Measurements from ENCODE around the gene CARD10. TPM values are rescaled to one million over a fixed set of nuclear protein-coding genes. Genes with fewer than 3 reads are reported as not detected.

The CARD10 gene
- total RNA-seq, 1 experiment from 2014 or later = 17.7 TPM

DNA sequence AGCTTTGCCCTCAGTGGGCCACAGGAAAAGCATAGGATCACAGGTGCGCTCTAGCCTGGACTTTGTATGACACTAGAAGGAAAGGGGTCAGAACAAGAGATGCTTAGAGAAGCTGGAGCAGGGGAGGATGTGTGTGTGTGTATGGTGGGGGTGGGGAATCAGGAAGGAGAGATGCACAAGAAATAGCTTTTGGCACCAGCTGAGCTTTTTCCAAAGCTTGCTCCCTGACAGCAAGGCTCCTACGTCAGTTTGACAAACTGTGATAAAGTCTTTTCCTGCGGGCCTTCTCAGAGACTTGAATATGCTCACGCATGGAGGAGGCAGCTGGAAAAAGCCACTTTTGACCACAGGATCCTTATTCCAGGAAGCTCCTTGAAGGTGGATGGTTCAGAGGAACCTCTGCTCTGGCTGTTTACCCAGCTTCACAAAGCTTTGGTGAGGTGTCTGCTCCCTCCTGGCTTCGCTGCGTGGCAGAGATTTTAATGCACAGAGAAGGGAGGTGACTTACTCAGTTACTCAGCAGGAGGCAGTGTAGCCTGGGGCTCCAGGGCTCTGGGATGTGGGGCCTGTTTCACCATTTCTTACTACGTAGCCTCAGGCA is 45.0 kb upstream of the CARD10 start:
- Histone ChIP-seq H3K18ac (ENCODE audit: insufficient read length, low read depth, low read length) (no peak overlapping the region), H3K79me2 (ENCODE audit: insufficient read depth, low read length) (no peaks in the 10 kb centered on the region; the same call in 1 of the 2 replicates), H2BK5ac (ENCODE audit: insufficient read length, low read length) (no peak overlapping the region), H4K20me1 (ENCODE audit: control insufficient read depth, insufficient read depth, insufficient read length) (no peaks in the 10 kb centered on the region), H3K9ac (ENCODE audit: extremely low read depth, insufficient read length, low read length) (no peak overlapping the region), H3K4ac (ENCODE audit: low read depth, low read length) (no peak overlapping the region), H2BK15ac (ENCODE audit: low read depth, low read length) (no peak overlapping the region), H3K4me2 (ENCODE audit: insufficient read depth, insufficient read length, low read length) (no peak overlapping the region), H3T11ph (ENCODE audit: low read length) (no peak overlapping the region), H2AFZ (ENCODE audit: low read length) (no peak overlapping the region), H3K23me2 (ENCODE audit: insufficient read length, low read depth, low read length, poor library complexity, severe bottlenecking) (peaks cover 13% of the 10 kb centered on the region), H3K27ac (ENCODE audit: insufficient read length, low read depth, low read length) (no peak overlapping the region), H3K79me1 (ENCODE audit: insufficient read depth, low read depth, low read length, poor library complexity, severe bottlenecking) (no peaks in the 10 kb centered on the region), H3K14ac (ENCODE audit: insufficient read depth, low read length) (no peak overlapping the region), H2BK120ac (ENCODE audit: low read depth, low read length, poor library complexity, severe bottlenecking) (no peak overlapping the region), H3K56ac (ENCODE audit: insufficient read length, low read depth, low read length) (no peak overlapping the region), H4K91ac (ENCODE audit: insufficient read length, low read depth, low read length) (no peak overlapping the region), H3K4me1 (ENCODE audit: insufficient read depth, low read length) (no peaks in the 10 kb centered on the region; the same call in 1 of the 2 replicates), H4K5ac (ENCODE audit: insufficient read length, low read depth, low read length) (no peak overlapping the region), H2AK5ac (ENCODE audit: insufficient read length, low read length) (no peak overlapping the region), H3K9me3 (ENCODE audit: control insufficient read depth, low read depth, low read length) (no peaks in the 10 kb centered on the region), H2BK20ac (ENCODE audit: low read depth, low read length, poor library complexity, severe bottlenecking) (no peak overlapping the region), H2BK12ac (ENCODE audit: insufficient read length, low read depth, low read length) (no peak overlapping the region), H3K27me3 (ENCODE audit: insufficient read depth, low read length) (peaks cover 3% of the 10 kb centered on the region; the same call in 1 of the 2 replicates), H4K8ac (replicated peaks; ENCODE audit: insufficient read length, low read depth, low read length) (no peak overlapping the region), H3K23ac (ENCODE audit: insufficient read length, low read depth, low read length) (no peak overlapping the region)
- no peak for DNase-seq
- Mint-ChIP-seq H3K27me3 (ENCODE audit: low read depth) (peaks cover 19% of the 10 kb centered on the region), H3K4me1 (peaks cover 35 to 48% of the 10 kb centered on the region in 2 experiments), H3K9me3 (no peaks in the 10 kb centered on the region; a peak in 1 of 5 replicates), H3K27ac (no peak overlapping the region; a peak in 2 of 7 replicates), H3K36me3 (ENCODE audit: insufficient read depth in 1 of 3, low read depth in 3 of 3) (peaks cover 0 to 12% (median 2%) of the 10 kb centered on the region in 3 experiments; a peak in 4 of 7 replicates), H3K4me3 (no peak overlapping the region; a peak in 1 of 5 replicates)
- TF ChIP-seq, protein P1, sequence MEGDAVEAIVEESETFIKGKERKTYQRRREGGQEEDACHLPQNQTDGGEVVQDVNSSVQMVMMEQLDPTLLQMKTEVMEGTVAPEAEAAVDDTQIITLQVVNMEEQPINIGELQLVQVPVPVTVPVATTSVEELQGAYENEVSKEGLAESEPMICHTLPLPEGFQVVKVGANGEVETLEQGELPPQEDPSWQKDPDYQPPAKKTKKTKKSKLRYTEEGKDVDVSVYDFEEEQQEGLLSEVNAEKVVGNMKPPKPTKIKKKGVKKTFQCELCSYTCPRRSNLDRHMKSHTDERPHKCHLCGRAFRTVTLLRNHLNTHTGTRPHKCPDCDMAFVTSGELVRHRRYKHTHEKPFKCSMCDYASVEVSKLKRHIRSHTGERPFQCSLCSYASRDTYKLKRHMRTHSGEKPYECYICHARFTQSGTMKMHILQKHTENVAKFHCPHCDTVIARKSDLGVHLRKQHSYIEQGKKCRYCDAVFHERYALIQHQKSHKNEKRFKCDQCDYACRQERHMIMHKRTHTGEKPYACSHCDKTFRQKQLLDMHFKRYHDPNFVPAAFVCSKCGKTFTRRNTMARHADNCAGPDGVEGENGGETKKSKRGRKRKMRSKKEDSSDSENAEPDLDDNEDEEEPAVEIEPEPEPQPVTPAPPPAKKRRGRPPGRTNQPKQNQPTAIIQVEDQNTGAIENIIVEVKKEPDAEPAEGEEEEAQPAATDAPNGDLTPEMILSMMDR (conservative IDR thresholded peaks at IDR 0.05) = no peak
- no CpG with 5 or more reads among the region's 7 CpGs for WGBS (ENCODE audit: extremely low coverage, insufficient read length, low lambda C conversion rate)
